GM19324 (cell line): ENCODE measurements around the gene NXN.
"Not testable (repeated sequence)": the region's sequence is repeated elsewhere in the genome, so short reads cannot be mapped to it uniquely, and the experiment has no call there.

Experiments used
- ATAC-seq: cut with Tn5 transposase; IDR thresholded peaks from one replicate; pipeline ENCODE4 v1.9.1; 2021; ENCODE audit warnings: mild to moderate bottlenecking, moderate library complexity; ENCODE audit not compliant: unreplicated experiment, low FRiP score

The NXN gene

GRCh38 chr17:897970-898619, 81.5 kb downstream of the NXN start:
- no peak for ATAC-seq

GRCh38 chr17:896953-897661, 82.5 kb downstream of the NXN start:
- no peak for ATAC-seq

DNA sequence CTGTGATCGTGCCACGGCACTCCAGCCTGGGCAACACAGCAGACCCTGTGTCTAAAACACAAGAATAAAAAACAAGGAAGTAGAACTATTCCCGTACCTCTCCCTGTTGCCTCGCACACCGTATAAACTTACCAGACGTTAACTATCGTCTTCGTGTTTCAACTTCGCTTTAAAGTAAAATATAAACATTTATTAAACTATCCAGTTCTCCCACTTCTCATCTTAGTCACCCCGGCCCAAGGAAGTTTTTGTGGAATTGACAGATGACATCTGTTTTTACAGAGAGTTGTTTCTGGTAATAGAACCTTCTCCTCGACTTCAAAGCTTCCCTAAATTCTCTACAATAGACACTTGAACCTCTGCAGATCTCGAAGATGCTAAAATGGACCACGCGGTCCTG, 83.1 kb downstream of the NXN start:
- ATAC-seq: no peak

GRCh38 chr17:892958-893357, 86.6 kb downstream of the NXN start:
- ATAC-seq: no peak

GRCh38 chr17:888998-889441, 90.6 kb downstream of the NXN start:
- no peak for ATAC-seq

DNA sequence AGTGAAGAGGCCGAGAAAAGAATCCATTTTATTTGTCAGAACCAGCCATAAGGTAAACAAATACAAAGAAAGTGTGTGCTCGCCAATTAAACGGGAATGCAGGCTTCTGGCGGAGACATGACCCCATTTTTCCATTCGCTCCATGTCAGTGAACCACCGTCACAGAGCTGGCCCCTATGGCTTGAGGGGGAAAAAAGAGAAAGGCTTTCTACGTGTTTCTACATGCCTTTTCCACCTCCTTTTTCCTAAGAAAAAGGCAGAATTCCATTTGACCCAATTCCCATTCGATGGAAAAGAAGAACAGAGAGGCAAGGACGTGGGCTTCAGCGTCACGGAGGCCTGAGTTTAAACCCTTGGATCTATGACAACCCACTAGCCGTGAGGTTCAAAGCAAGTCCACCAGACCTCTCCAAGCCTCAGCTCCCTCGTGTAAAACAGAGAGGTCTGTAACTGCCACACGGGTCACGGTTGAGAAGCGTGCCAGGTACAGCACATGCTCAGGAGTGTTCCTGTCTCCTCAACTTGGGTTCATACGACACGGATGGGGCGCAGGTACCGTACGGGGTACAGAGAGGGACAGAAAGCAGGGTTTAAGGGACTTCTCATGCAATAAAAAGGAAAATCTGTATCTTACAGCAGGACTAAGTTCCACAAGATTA, 91.9 kb downstream of the NXN start:
- ATAC-seq: no peak

GRCh38 chr17:885971-886571, 93.5 kb downstream of the NXN start:
- ATAC-seq: no peak

DNA sequence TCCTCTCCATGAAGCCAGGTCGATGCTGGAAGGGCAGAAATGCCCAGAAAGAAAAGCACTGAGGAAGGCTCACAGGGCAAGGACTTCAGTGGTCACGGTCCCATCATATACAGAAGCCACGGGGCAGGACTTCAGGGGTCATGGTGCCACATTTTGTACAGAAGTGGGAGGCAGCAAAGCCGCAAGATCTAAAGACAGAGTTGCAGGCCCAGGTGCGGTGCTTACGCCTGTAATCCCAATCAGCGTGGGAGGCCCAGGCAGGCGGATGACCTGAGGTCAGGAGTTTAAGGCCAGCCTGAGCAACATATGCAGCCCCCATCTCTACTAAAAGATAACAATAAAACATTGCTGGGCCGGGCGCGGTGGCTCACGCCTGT, 96.0 kb downstream of the NXN start:
- ATAC-seq: no peak

DNA sequence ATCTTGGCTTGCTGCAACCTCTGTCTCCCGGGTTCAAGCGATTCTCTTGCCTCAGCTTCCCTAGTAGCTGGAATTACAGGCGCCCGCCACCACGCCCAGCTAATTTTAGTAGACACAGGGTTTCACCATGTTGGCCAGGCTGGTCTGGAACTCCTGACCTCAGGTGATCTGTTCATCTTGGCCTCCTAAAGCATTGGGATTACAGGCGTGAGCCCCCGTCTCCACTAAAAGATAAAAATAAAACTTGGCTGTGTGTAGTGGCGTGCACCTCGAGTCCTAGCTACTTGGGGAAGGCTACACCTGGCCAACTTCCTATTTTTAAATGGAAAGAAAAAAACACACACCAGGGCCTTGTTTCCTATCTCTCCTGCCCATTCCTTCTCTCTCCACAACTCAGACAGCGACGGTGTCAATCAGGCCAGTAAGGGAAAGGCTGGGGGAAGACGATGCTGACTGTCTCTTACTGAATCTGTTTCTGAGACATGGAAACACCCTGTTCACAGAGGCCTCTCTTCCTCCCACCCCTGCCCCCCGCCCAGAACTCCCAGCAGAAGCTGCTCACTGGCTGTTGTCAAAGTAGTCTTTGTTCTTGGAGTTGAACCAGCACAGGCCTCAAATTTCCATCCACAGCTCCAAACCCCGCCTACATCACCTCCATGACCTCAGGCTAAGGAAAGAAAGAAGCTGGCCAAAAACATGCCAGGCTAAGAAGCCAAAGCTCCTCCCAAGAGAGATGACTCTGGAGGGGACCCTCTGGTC, 96.6 kb downstream of the NXN start:
- no peak for ATAC-seq

- ATAC-seq: no peak
Measured at GRCh38 chr17:881778-882177, 97.8 kb downstream of the NXN start.

GRCh38 chr17:880443-881269, 98.9 kb downstream of the NXN start:
- ATAC-seq: no peak

DNA sequence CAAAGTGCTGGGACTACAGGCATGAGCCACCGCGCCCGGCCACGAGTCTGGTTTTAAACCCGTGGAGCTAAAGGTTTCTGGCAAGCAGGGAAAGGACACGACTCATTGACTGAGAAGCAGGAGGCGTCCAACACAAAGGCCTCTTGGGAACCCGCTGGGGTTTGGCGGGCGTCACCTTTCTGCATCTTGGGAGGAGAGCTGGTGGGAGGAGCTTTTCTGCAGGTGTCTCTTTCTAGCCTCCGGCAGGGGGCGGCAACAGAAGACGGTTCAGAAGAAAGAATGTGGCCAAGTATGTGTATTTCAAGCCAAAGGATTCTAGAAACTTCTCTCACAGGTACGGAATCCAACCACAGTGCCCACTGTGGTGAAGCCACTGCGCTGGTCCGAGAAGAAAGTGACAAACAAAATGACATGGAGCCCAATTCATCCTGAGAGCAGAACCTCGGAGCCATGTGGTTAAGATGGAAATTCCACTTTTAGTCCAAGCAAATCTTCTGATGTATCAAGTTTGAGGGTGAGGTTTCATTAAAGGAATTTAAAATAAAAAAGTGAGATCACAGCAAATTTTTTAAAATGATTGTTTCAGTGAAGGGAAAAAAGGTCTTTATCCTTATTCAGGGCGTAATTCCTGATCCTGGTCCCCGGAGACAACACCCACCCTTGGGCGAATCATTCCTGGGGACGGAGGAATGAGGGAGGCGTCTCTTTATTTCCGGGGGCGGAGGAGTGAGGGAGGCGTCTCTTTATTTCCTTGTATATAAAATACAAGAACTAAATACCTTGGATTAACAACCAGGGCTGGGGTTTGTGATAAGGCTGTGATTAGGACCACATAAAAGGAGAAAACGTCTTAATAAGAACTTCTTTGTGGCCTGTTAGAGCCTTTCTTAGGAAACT, 99.8 kb downstream of the NXN start:
- no peak for ATAC-seq

DNA sequence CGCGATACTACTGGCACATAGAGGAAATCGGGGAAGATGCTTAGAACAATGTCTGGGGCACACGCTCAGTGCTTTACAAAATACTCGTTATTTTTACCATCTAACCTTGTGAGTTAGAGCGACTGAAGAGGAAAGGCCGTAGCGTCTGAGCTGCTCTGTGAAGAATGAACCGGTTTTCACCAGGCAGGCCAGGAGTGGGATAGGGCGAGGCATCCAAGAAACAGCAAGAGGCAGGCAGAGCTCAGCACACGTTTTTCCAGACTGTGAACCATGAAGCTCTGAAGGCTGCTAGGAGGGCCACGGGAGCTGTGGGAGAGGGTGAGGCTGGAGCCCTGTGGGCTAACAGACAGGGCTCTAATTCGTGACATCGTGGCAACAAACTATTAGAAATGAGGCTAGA, 101.9 kb downstream of the NXN start:
- no peak for ATAC-seq

DNA sequence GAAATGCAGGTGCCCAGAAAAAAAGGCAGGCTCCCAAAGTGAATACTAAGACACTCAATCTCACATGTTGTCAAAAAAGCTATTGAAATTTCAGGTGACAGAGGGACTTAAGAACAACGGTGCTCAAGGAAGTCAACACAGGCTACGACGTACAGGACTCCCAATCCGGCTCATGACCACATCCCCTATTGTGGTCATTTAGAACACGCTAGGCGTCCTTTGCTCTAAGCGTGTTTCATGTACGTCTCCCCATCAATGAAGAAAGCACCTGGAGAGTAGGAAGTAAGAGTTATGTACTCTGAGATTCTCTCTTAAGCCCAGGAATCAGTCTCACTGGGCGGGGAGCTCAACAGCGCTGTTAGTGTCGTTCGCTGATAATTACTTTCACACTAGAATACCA, 103.3 kb downstream of the NXN start:
- ATAC-seq: no peak

- not testable (repeated sequence) for ATAC-seq
Measured at GRCh38 chr17:874590-874989, 105.0 kb downstream of the NXN start.

DNA sequence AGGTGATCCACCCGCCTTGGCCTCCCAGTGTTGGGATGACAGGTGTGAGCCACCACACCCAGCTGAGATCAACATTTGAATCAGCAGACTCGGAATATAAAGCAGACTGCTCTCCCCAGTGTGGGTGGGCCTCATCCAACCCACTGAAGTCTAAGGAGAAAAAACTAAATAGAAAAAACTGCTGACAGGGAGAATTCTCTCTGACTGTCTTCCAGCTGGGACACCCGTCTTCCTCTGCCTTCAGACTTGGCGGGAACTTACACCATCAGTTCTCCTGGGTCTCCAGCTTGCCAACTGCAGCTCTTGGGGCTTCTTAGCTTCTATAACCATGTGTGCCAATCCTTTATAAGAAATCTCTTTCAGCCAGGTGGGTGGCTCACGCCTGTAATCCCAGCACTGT, 106.7 kb downstream of the NXN start:
- no peak for ATAC-seq

- ATAC-seq: no peak
Measured at GRCh38 chr17:871751-872519, 107.6 kb downstream of the NXN start.
